ENCODE data around the gene ITPRID2.

GRCh38 chr2:181955010-181955409, 63.5 kb downstream of the ITPRID2 start:
- no peak for TF ChIP-seq CTCF (IDR thresholded peaks at IDR 0.05; ENCODE audit: low read depth, low read length)
- no peak for TF ChIP-seq EZH2phosphoT487 (IDR thresholded peaks at IDR 0.05; ENCODE audit: low read depth)
